GM18508 (cell line): ENCODE data around the gene CACNA1C.
"Not testable (repeated sequence)": the region's sequence is repeated elsewhere in the genome, so short reads cannot be mapped to it uniquely, and the experiment has no call there.

Experiments
- ATAC-seq: cut with Tn5 transposase; IDR thresholded peaks from one replicate; pipeline ENCODE4 v1.9.1; 2021; ENCODE audit warnings: moderate number of reproducible peaks; ENCODE audit not compliant: insufficient read depth, unreplicated experiment

CACNA1C gene

DNA sequence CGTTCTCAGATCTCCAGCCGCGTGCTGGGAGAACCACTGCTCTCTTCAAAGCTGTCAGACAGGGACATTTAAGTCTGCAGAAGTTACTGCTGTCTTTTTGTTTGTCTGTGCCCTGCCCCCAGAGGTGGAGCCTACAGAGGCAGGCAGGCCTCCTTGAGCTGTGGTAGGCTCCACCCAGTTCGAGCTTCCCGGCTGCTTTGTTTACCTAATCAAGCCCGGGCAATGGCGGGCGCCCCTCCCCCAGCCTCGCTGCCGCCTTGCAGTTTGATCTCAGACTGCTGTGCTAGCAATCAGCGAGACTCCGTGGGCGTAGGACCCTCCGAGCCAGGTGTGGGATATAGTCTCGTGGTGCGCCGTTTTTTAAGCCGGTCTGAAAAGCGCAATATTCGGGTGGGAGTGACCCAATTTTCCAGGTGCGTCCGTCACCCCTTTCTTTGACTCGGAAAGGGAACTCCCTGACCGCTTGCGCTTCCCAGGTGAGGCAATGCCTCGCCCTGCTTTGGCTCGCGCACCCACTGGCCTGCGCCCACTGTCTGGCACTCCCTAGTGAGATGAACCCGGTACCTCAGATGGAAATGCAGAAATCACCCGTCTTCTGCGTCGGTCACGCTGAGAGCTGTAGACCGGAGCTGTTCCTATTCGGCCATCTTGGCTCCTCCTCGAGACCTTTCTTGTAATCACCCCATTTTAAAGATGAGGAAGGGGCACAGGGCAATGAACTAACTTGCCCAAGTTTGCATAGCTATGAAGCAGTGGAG lies 83.1 kb downstream of the CACNA1C start:
- ATAC-seq, result not testable (repeated sequence)

DNA sequence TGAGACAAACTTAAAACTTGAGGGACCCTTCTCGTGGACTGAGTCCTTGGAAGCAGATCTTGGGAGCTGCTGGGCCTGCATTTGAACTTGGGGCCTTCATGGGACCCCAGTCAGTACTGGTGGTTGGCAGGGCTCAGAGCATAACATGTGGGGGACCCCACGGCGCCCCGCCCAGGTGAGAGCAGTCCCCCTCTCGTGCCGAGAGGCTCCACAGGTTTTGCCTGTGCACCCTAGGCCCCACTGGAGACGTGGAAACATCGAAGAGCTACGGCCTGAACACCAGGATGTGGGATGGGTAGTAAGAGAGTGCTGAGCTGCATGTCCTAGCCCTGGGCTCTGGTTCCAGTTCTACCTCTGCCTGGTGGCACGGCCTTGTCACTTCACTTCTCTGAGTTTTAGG lies 84.1 kb downstream of the CACNA1C start:
- no peak for ATAC-seq

DNA sequence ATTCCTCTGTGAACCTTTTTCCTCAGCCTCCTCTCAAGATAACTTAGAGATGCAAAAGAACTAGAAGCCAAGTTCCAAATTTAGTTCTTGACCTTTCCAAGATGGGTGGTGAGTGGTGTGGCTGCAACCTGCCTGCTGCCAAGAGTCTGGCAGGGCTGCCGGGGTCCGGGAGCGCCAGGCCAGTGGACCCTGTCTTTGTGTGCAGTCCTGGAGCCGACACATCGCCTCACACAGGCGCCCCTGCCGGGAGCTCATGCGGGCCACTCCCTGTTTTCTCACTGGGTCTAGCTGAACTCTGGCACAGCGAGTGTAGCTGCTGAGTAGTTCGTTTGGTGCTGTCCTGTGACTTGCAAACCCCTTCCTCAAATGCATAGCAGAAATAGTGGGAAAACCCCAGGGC lies 84.9 kb downstream of the CACNA1C start:
- ATAC-seq, result no peak

DNA sequence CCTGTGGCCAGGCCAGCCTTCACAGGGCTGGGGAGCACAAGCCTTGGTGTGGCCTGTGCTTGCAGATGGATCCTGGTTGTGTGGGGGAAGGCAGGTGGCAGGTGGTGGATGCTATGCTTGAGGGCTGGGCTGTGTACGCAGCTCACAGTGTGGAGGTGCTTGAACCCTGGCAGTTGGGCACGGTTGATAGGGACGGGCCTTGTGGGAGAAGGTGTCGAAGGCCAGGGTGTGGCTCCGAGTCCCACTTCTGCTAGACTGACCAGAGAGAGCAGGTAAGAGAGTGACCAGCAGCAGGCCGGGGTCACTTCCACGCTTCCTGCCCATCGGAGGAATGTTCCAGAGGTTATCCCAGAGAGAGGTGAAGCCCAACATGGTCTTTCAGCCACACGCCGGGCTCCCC lies 85.5 kb downstream of the CACNA1C start:
- no peak for ATAC-seq

DNA sequence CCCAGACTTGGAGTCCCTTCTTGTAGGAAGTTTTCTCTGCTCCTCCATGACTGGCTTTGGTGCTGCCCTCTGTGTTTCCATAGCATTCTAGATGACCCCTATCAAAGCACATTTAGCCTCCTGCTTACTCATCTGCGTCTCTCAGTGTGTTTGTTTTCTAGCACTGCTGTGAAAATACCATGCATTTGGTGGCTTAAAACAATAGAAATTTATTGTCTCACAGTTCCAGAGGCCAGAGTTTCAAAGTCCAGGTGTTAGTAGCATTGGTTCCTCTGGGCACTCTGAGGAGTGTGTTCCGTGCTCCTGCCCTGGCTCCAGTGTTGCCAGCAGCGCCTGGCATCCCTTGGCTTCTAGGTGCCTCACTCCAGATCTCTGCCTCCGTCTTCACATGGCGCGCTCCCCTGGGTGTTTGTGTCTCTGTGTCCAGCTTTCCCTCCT lies 86.1 kb downstream of the CACNA1C start:
- ATAC-seq, result no peak

DNA sequence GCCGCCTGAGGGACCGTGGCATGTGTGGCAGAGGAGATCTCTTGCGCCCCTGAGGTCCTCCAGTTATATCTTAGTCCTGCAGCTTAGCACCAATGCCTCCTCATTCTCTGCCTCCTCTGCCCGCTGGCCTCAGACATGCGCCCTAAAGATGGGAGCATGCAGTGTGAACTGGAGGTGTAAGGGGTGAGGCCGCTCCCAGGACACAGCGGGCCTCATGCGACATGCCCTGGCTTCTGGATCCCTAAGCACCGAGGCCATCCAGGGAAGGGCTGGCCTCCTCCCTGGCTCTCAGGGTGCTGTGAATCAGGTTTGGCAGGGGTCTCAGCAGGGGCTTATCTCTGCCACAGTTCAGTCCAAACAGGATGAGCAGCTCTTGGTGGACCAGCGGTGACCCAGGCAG lies 86.9 kb downstream of the CACNA1C start:
- ATAC-seq, result no peak

DNA sequence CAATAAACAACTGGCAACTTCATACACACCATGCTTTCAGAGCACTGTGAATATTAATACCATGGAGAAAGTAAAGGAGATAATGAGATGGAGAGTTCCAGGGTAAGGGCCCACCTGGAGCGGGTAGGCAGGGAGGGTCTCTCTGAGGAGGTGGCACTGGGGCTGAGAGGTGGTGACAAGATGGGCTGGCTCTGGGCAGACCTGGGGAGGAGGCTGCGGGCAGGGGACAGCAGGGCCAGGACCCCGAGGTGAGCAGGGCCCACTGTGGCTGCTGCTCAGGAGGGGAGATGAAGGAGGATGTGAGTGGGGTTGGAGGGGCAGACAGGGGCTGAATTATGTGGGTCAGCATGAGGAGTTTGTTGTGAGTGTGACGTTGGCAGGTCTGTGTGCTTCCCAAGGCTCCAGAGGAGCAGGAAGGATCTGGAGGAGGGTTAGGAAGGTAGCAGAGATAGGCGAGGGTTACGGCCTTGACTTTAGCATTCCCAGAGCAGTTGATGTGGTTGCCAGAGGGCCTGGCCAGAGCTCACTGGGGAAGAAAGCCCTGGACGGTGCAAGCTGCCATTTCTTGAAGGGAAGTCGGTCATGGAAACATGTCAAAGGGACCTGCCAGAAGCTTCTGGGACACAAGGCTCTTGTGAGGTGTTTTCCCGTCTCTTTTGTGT lies 88.2 kb downstream of the CACNA1C start:
- no peak for ATAC-seq

DNA sequence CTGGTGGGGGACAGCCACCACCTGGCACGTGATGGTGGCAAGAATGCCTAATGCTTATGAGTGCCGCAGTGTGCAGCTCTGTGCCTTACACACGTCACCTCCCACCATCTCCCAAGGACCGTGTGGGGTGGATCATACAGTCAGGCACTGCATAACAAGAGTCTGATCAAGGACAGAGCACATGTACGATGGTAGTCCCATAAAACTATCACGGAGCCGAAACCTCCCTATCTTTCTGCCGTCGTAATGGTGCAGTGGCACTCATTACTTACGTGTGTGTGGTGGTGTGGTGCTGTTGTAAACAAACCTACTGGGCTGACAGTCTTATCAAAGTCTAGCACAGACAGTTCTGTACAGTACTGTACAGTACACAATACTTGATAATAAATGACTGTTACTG lies 89.3 kb downstream of the CACNA1C start:
- no peak for ATAC-seq

DNA sequence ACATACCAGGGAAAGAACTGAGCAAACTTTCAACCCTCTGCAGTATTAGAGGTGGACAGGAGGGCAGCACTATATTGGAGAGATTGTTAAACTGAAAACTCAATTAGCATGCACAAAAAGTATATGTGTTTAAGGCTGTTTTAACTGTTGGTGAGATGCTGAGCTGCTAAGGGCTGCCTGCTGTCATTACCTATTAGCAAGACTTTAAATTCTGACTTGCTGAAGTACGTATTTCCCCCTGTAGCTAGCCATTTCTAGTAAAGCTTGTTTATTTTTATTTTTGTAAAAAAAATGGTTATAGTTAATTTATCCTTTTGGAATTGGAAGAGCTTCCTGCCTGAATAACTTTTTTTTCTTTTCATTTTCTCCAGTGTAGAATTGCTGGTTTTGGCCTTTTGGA lies 92.2 kb downstream of the CACNA1C start:
- ATAC-seq, result no peak

DNA sequence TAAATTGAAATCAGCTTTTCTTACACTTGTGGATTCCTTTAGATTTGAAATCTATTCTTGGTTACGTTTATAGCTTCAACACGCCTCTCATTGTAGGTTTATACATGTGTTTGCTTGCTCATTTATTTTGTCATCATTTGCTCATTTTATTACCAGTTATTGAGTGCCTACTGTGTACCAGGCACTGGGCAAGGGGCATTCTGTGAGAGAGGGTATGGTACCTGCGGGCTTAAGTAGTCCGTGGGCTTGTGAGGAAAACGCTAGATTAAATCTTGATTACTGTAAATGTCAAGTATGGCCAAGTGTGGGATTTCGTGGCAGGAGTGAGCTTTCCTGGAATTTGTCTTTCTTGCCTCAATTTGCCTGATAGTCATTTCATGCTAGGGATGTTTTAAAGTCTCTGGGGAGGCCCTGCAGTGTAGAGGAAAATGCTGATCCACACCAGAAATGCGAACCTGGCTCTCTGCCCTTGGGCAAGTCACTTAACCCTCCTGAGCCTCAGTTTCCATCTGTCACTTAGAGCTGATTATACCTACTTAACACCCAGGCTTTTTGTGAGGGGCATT lies 92.7 kb downstream of the CACNA1C start:
- ATAC-seq, result no peak

DNA sequence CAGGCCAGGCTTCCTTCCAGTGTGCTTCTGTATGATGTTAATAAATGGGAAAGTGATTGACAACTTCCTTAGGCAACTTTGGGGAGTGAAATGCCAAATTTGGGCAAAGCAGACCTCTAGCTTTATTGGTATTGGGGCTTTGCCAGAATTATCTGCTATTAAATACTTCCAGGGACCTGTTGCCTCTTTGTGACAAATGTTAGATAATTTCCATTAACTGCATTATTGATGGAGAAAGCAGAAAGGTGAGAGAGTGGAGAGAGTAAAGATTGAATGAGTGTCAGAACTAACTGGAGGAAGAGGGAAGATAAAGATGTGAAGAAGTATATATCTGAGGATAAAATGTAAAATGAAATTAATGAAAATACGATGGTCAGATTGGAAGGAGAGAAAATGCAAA lies 94.5 kb downstream of the CACNA1C start:
- no peak for ATAC-seq

DNA sequence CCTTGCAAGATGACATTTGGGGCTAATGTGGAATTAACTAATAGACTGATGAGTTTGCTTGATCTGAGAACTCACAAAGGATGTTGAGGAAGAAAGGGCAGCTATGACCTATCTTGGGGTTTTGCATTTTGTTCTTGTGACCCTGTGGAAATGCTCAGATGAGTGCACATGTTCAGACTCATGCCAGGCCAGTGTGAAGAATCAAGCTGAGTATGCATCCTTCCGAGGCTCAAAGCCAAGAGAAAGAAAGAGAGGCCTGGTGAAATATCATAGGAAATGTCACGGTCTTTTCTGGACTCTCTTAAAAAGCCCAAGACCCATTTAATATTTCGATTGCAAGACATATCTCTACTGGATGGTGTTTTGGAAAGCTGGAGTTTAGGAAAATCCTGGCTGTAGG lies 96.3 kb downstream of the CACNA1C start:
- no peak for ATAC-seq

DNA sequence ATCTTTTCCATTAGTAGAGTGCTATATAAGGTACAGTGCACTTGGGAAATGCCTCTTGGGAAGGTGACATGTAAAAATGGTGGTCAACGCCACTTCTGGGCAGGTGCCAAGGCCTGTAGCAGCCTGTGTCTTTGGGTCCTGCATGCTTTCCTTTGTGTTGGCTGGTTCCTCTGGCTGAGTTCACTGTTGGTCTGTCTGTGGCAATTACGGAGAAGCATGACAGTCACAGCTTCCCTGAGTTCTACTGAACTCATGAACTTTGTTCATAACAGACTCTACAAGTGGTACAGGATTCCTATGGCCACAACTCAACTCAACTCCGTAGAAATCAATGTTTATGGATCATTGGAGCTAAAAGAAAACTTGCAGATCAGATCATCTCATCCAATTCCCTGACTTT lies 98.0 kb downstream of the CACNA1C start:
- no peak for ATAC-seq

DNA sequence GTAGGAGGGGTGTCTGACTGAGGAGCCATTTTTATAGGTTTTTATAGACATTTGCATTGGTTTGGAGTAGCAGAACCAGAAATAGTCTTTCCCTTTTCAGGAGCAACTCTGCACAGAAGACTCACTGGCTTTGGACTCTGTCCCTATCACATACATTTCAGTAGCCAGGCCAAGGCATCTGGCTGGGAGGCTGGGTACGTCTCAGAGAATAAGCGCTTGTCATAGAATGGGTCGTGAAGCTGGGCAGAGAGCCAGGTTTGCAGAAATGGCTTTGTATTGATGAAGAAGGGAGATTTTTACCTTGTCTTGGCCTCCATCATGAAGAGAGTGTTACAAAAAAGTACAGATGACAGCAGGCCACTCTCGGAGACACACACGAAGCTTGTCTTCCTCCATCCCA lies 98.6 kb downstream of the CACNA1C start:
- no peak for ATAC-seq

DNA sequence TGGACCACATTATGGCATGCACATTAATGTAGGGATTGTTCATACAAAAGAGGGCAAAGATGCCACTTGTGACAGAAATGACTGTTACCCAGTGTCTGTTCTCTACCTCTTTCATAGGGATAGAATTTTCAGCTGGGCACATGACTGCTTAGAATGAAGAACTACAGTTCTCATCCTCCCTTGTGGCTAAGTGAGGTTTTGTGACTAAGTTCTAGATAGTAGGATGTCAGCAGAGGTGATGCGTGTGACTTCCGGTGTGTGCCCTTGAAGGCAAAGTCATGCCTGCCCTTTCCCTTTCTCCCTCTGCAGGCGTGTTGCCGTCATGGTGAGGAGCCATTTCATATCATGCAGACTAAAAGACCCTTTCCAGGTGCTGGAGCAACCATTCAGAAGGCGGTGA lies 99.3 kb downstream of the CACNA1C start:
- no peak for ATAC-seq

DNA sequence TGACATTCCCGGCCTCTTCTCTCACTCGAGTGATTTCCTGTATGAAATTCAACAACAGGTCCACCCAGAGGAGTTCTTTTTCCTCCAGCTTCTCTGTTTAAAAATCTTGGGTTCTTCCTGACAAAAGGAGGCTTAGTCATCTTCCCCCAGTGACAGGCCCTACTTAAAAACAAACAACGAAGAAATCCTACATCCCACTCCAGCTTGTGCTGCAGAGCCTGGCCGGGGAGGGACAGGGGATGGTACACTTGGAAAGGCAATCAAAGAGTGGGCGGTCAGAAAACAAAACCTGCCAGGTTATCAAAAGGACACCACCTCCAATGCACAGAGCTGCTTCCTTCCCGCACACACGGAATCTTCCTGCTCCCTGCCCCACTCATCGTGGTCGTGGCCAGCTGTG lies 101.3 kb downstream of the CACNA1C start:
- ATAC-seq, result no peak

DNA sequence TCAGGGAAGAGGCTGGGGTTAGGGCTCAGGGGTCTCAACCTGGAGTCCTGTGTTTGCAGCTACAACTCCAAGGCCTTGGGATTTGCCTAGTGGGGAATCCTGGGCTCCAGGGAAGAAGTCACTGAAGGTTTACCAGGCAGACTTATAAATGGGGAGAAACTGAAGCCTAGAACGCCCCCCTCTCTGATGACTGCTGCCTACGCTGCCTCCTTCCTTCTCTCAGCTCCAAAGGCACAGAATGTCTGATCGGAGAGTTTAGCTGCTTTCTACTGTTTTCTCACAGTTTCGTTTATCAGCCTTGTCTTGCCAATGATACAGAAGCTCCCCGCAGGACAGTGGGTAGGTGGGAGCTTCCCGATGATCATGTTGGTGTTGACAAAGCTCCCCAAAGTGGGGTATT lies 101.7 kb downstream of the CACNA1C start:
- ATAC-seq, result no peak

DNA sequence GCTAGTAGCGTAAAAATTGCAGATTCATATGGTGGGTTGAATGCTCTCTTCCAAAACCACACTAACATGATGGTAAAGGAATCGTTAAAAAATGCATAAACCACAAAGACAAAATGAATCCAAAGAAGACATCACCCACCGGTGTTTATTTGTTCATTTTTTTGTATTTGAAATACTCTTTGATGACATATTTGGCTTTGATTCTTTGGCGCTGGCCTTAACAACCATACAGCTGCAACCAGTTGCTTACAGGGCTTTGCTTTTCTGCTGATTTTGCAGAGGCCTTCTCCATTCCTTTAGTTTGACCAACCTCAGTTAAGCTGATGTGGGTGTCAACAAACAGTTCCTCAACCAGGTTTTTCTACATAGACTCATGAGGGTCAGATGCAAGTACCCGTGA lies 103.5 kb downstream of the CACNA1C start:
- ATAC-seq, result no peak

DNA sequence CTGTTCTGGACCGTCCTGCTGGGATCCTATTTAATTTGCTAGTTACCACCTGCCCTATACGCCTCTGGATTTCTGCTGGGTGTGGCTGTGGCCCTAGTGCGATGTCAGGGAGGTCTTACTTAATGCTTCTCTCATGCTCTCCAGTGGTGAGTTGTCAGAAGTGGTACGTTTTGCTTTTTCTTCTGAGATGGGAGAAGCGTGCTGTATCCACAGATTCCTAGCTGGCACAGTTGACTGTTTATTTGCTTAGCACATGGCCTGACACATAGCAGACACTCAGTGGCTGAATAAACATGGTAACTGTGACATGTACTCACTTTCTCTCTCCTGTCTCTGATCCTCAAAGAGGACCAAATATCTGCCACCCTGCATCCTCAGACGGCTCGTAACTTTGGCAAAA lies 107.3 kb downstream of the CACNA1C start:
- ATAC-seq, result no peak

DNA sequence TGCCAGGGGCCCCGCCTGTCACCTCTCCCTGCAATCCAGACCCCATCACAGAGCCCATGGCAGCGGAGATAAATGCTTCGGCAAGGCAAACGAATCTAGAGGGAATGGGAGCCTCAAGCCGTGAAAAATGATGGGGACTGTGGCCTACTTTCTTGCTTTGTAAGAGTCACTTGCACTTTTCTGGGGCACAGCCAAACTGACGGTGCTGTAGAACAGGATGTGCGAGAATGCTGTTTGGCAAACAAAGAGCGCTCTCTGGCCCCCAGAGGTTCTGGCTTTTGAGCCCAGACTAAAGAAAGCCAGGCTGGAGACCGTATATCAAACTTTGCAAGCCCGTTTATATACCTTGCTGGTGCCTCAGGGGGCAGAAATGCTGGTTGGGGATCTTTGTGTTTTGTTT lies 108.7 kb downstream of the CACNA1C start:
- no peak for ATAC-seq

DNA sequence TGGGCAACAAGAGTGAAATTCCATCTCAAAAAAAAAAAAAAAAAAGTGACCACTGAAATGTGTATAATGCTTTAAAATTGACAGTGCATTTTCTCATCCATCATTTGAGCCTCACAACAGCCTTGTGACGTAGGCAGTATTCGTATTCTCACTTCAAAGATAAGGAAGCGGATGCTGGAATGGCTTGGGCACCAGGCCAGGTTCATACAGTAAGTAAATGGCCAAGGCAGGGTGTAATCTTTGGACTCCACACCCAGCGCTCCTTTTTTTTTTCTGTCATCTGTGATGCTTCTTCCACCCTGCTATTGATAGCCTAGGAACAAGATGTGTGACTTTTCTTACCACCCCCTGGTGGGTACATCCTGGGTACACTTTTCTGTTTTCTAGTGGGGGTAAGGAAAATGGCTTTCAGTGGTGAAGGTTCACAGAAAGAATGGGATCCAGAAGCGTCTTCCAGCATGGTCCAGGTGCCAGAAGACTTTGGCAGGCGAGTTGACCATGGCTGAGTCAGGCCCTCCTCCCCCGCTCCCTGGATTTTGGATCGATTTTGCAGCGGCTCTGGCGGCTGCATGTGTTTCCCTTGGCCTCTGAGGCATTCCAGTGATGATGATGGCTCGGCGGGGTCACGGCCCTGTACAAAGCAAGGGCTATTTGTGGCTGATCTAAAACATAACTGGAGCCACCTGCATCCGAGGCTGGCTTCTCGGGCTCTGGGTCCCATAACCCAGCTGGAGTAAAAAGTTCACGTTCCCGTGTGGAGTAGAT lies 110.6 kb downstream of the CACNA1C start:
- ATAC-seq, result no peak
